HepG2 (cell line): ENCODE data around the gene CLCN2. TPM values are rescaled to one million over a fixed set of nuclear protein-coding genes. Genes with fewer than 3 reads are reported as not detected.

Source experiments
- BCL3 ChIP-seq: sonication (generic); formaldehyde crosslinking; IDR thresholded peaks from 2 replicates; pipeline ENCODE4 v1.5.1; 2020; ENCODE audit warnings: mild to moderate bottlenecking, missing genetic modification reagents, moderate library complexity
- CBFB ChIP-seq: sonication (generic); formaldehyde crosslinking; IDR thresholded peaks from 2 replicates; pipeline ENCODE4 v1.4.0; 2020; ENCODE audit warnings: missing genetic modification reagents
- HHEX ChIP-seq: IDR thresholded peaks from 2 replicates; pipeline ENCODE4 v1.6.1; 2016; ENCODE audit warnings: control low read depth
- HOXA7 ChIP-seq: sonication (generic); formaldehyde crosslinking; IDR thresholded peaks from 2 replicates; pipeline ENCODE4 v1.8.1; 2022; ENCODE audit warnings: mild to moderate bottlenecking, missing genetic modification reagents, moderate library complexity
- KAT7 ChIP-seq: IDR thresholded peaks from 2 replicates; pipeline ENCODE4 v1.6.1; 2018; ENCODE audit warnings: borderline replicate concordance, missing compliant biosample characterization
- MIER2 ChIP-seq: IDR thresholded peaks from 2 replicates; pipeline ENCODE4 v1.6.1; 2016; ENCODE audit warnings: missing biosample characterization, missing genetic modification reagents
- MTF2 ChIP-seq: sonication (generic); formaldehyde crosslinking; IDR thresholded peaks from 2 replicates; pipeline ENCODE4 v1.5.0; 2020; ENCODE audit warnings: missing genetic modification reagents, borderline replicate concordance
- PHF8 ChIP-seq: sonication (generic); formaldehyde crosslinking; IDR thresholded peaks from 2 replicates; pipeline ENCODE4 v1.5.0; 2020; ENCODE audit warnings: missing genetic modification reagents
- POLR2G ChIP-seq: fragments of 200-400 bp; formaldehyde crosslinking; IDR thresholded peaks from 2 replicates; pipeline ENCODE4 v1.6.1; 2018; ENCODE audit warnings: mild to moderate bottlenecking, low read depth, low read length, moderate library complexity
- RARA ChIP-seq: IDR thresholded peaks from 2 replicates; pipeline ENCODE4 v1.6.1; 2016; ENCODE audit warnings: missing genetic modification reagents, missing compliant biosample characterization
- SMAD3 ChIP-seq: sonication (generic); formaldehyde crosslinking; IDR thresholded peaks from 2 replicates; pipeline ENCODE4 v1.4.0; 2020; ENCODE audit warnings: missing genetic modification reagents
- SOX6 ChIP-seq, 2 experiments: fragments of 450-650 bp in 1 of 2; sonication (generic) in 1 of 2; formaldehyde crosslinking in 1 of 2; IDR thresholded peaks; 2 replicates each; pipeline versions ENCODE4 v1.4.0 to v1.6.1; 2017 to 2020; ENCODE audit warnings: antibody characterized with exemption in 1 of 2, mild to moderate bottlenecking in 1 of 2, missing genetic modification reagents in 1 of 2
- ZNF160 ChIP-seq: sonication (generic); formaldehyde crosslinking; IDR thresholded peaks from 2 replicates; pipeline ENCODE4 v1.8.0; 2022; ENCODE audit warnings: mild to moderate bottlenecking, inconsistent platforms, missing genetic modification reagents
- ZNF451 ChIP-seq: sonication (generic); formaldehyde crosslinking; IDR thresholded peaks from 2 replicates; pipeline ENCODE4 v1.5.0; 2020; ENCODE audit warnings: mild to moderate bottlenecking, missing genetic modification reagents
- ZNF530 ChIP-seq: sonication (generic); formaldehyde crosslinking; IDR thresholded peaks from 2 replicates; pipeline ENCODE4 v1.5.0; 2020; ENCODE audit warnings: low read depth, mild to moderate bottlenecking, missing genetic modification reagents
- ZNF878 ChIP-seq: sonication (generic); formaldehyde crosslinking; IDR thresholded peaks from 2 replicates; pipeline ENCODE4 v1.8.1; 2023; ENCODE audit warnings: mild to moderate bottlenecking, missing genetic modification reagents, moderate library complexity
- polyA plus RNA-seq, 8 experiments: library from polyadenylated mRNA; depleted of rRNA in 3 of 8; stranded (reverse) in 7 of 8; unstranded in 1 of 8; fragments of >200 nt; fragmentation: Illumina TruSeq in 4 of 8; extraction: Trizol in 4 of 8; gene quantifications; 2 replicates each; pipeline versions ENCODE4 v1.2.1 to v1.2.3, GENCODE V29; 2011 to 2016; ENCODE audit warnings: low read depth in 4 of 8, missing spikeins in 1 of 8, mixed read lengths in 1 of 8; ENCODE audit not compliant: insufficient read depth in 1 of 8
- total RNA-seq, 5 experiments: library from RNA; depleted of rRNA; stranded (reverse); fragments of >200 nt; fragmentation: Illumina TruSeq; extraction: Trizol; gene quantifications; 2 replicates each; pipeline ENCODE4 v1.2.3, GENCODE V29; 2016; ENCODE audit warnings: low read depth in 1 of 5
- TF ChIP-seq, protein P1 (sequence below): IDR thresholded peaks from 2 replicates; pipeline ENCODE4 v1.6.1; 2016; ENCODE audit warnings: missing biosample characterization, missing genetic modification reagents, low read depth
- TF ChIP-seq, protein P2 (sequence below): sonication (generic); formaldehyde crosslinking; IDR thresholded peaks from 2 replicates; pipeline ENCODE4 v1.4.0; 2020; ENCODE audit warnings: low read depth, mild to moderate bottlenecking, missing genetic modification reagents
- TF ChIP-seq, protein P3 (sequence below): sonication (generic); formaldehyde crosslinking; IDR thresholded peaks from 2 replicates; pipeline ENCODE4 v1.4.0; 2020; ENCODE audit warnings: missing genetic modification reagents

CLCN2 gene
- total and polyA plus RNA-seq, 2 of the 13 experiments (the other 11 are each of a cell fraction or from before 2014, with no cell fraction given) = 11.4 to 13.5 TPM

GRCh38 chr3:184366619-184367289 lies 5.3 kb upstream of the CLCN2 start (continued):
- TF ChIP-seq PHF8 (CRISPR knock-in tag) (no peak), HHEX (CRISPR knock-in tag) (no peak), CBFB (CRISPR knock-in tag) (no peak), KAT7 (CRISPR knock-in tag) (no peak), ZNF530 (CRISPR knock-in tag) (no peak), ZNF451 (CRISPR knock-in tag) (no peak), ZNF878 (CRISPR knock-in tag) (no peak), RARA (CRISPR knock-in tag) (no peak), MIER2 (CRISPR knock-in tag) (no peak), HOXA7 (no peak), SOX6 (IDR thresholded peaks at IDR 0.05) (no peak), SOX6 (CRISPR knock-in tag; IDR thresholded peaks at IDR 0.05) (peak; percentile 26; the same call in 1 of the 2 replicates), SMAD3 (CRISPR knock-in tag) (no peak), ZNF160 (no peak), MTF2 (CRISPR knock-in tag) (no peak), POLR2G (no peak), BCL3 (CRISPR knock-in tag) (no peak)
- TF ChIP-seq, protein P1, sequence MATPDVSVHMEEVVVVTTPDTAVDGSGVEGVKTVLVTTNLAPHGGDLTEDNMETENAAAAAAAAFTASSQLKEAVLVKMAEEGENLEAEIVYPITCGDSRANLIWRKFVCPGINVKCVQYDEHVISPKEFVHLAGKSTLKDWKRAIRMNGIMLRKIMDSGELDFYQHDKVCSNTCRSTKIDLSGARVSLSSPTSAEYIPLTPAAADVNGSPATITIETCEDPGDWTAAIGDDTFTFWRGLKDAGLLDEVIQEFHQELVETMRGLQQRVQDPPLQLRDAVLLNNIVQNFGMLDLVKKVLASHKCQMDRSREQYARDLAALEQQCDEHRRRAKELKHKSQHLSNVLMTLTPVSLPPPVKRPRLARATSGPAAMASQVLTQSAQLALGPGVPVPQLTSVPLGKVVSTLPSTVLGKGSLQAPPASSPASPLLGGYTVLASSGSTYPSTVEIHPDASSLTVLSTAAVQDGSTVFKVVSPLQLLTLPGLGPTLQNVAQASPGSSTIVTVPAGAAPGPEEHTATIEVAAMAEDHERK = no peak
- TF ChIP-seq, protein P2, sequence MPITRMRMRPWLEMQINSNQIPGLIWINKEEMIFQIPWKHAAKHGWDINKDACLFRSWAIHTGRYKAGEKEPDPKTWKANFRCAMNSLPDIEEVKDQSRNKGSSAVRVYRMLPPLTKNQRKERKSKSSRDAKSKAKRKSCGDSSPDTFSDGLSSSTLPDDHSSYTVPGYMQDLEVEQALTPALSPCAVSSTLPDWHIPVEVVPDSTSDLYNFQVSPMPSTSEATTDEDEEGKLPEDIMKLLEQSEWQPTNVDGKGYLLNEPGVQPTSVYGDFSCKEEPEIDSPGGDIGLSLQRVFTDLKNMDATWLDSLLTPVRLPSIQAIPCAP (CRISPR knock-in tag) = no peak
- TF ChIP-seq, protein P3, sequence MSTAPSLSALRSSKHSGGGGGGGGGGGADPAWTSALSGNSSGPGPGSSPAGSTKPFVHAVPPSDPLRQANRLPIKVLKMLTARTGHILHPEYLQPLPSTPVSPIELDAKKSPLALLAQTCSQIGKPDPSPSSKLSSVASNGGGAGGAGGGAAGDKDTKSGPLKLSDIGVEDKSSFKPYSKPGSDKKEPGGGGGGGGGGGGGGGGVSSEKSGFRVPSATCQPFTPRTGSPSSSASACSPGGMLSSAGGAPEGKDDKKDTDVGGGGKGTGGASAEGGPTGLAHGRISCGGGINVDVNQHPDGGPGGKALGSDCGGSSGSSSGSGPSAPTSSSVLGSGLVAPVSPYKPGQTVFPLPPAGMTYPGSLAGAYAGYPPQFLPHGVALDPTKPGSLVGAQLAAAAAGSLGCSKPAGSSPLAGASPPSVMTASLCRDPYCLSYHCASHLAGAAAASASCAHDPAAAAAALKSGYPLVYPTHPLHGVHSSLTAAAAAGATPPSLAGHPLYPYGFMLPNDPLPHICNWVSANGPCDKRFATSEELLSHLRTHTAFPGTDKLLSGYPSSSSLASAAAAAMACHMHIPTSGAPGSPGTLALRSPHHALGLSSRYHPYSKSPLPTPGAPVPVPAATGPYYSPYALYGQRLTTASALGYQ = no peak
